K562 (cell line): ENCODE data around the gene LCE2C. TPM values are rescaled to one million over a fixed set of nuclear protein-coding genes. Genes with fewer than 3 reads are reported as not detected.

ENCODE experiments used
- ATAC-seq: fragments of 200-7000 bp; cut with Tn5 transposase; 3 replicates; pipeline ENCODE4 v1.9.1; 2020; ENCODE audit warnings: moderate library complexity
- BruUV-seq: library from RNA; stranded (reverse); fragments of 400-500 nt; replicated peaks from 2 replicates; lab custom pipeline; 2021; lab: Mats Ljungman, UMichigan
- CTCF ChIA-PET: fragments of 300-600 bp; formaldehyde crosslinking; extraction: SDS; loops from one replicate; lab custom pipeline; 2021; ENCODE audit warnings: low intra/inter-chr PET ratio; lab: Yijun Ruan, JAX
- POLR2A ChIA-PET: fragments of 300-600, 350-650 bp; sonication (Branson Sonifier 250); formaldehyde crosslinking; extraction: SDS; loops from one replicate; lab custom pipeline; 2021; ENCODE audit warnings: antibody characterized with exemption, inconsistent platforms; lab: Yijun Ruan, JAX
- DNase-seq, 4 experiments: peaks; one replicate each; pipeline versions ENCODE4 v3.0.0 to v3.0.0-alpha.2; 2011 to 2018; ENCODE audit warnings: low spot score in 3 of 4, mixed read lengths in 3 of 4; ENCODE audit errors: extremely low read depth in 1 of 4
- FAIRE-seq: peaks from 2 replicates; lab custom pipeline; 2011; peaks lifted over from hg19 to GRCh38; lab: Jason Lieb, UNC
- H2AFZ ChIP-seq: 2 replicates; pipeline ENCODE4 v1.6.0; 2011; ENCODE audit warnings: low read depth, low read length, control low read depth, inconsistent platforms
- H3K27ac ChIP-seq: fragments of 200-600 bp; 3 replicates; pipeline ENCODE4 v1.8.0; 2011; ENCODE audit warnings: low read depth, mild to moderate bottlenecking, control low read depth, inconsistent platforms, low read length, moderate library complexity, mixed read lengths; ENCODE audit errors: extremely low read depth
- H3K27me3 ChIP-seq, 2 experiments: fragments of 300-600 bp in 1 of 2; 2 replicates in 1 of 2; 3 replicates in 1 of 2; pipeline versions ENCODE4 v1.6.0 to v1.8.0; 2011; ENCODE audit warnings: inconsistent platforms in 2 of 2, low read length in 2 of 2, mild to moderate bottlenecking in 1 of 2, mixed read lengths in 1 of 2, moderate library complexity in 1 of 2; ENCODE audit not compliant: control insufficient read depth in 2 of 2, insufficient read depth in 2 of 2
- H3K36me3 ChIP-seq: fragments of 300-600 bp; 3 replicates; pipeline ENCODE4 v1.8.0; 2011; ENCODE audit warnings: mild to moderate bottlenecking, low read length, inconsistent platforms; ENCODE audit not compliant: control insufficient read depth, insufficient read depth
- H3K4me1 ChIP-seq, 2 experiments: fragments of 200-600 bp in 1 of 2; replicated peaks in 1 of 2; 2 replicates in 1 of 2; 3 replicates in 1 of 2; pipeline versions ENCODE4 v1.5.1 to v1.8.0; 2011; ENCODE audit warnings: inconsistent platforms in 2 of 2, low read length in 2 of 2, mild to moderate bottlenecking in 1 of 2, mixed read lengths in 1 of 2, moderate library complexity in 1 of 2; ENCODE audit not compliant: control insufficient read depth in 2 of 2, insufficient read depth in 2 of 2
- H3K4me2 ChIP-seq: 2 replicates; pipeline ENCODE4 v1.6.1; 2011; ENCODE audit warnings: low read length, control low read depth, inconsistent platforms, mixed read lengths; ENCODE audit not compliant: insufficient read depth
- H3K4me3 ChIP-seq: fragments of 200-600 bp; sonication (generic), shearing (Covaris generic); 2 replicates; pipeline ENCODE4 v1.5.1; 2016; ENCODE audit warnings: control low read depth, inconsistent platforms
- H3K79me2 ChIP-seq: fragments of 200-600 bp; 3 replicates; pipeline ENCODE4 v1.8.0; 2011; ENCODE audit warnings: low read length, inconsistent platforms; ENCODE audit not compliant: control insufficient read depth, insufficient read depth
- H3K9ac ChIP-seq, 2 experiments: 2 replicates each; pipeline versions ENCODE4 v1.6.0 to v1.6.1; 2011; ENCODE audit warnings: low read depth in 2 of 2, low read length in 2 of 2, control low read depth in 1 of 2, inconsistent platforms in 1 of 2, mild to moderate bottlenecking in 1 of 2, mixed read lengths in 1 of 2; ENCODE audit not compliant: insufficient read depth in 1 of 2
- H3K9me1 ChIP-seq: one replicate; pipeline ENCODE4 v1.6.0; 2011; ENCODE audit warnings: inconsistent platforms, mild to moderate bottlenecking, low read length, moderate library complexity; ENCODE audit not compliant: control insufficient read depth, insufficient read depth
- H3K9me3 ChIP-seq: replicated peaks from 2 replicates; pipeline ENCODE4 v1.5.1; 2011; ENCODE audit warnings: low read depth, low read length, inconsistent platforms; ENCODE audit not compliant: control insufficient read depth, insufficient read depth
- H4K20me1 ChIP-seq: replicated peaks from 2 replicates; pipeline ENCODE4 v1.6.1; 2011; ENCODE audit warnings: low read length, inconsistent platforms, mixed read lengths; ENCODE audit not compliant: control insufficient read depth, insufficient read depth
- DPF2 ChIP-seq: fragments of 450-650 bp; IDR thresholded peaks from 2 replicates; pipeline ENCODE4 v1.6.1; 2016
- FOXK1 ChIP-seq: sonication (generic); formaldehyde crosslinking; IDR thresholded peaks from 2 replicates; pipeline ENCODE4 v1.8.0; 2022; ENCODE audit warnings: missing genetic modification reagents, mild to moderate bottlenecking, borderline replicate concordance
- MAZ ChIP-seq, 2 experiments: fragments of 450-650 bp in 1 of 2; sonication (generic) in 1 of 2; formaldehyde crosslinking; IDR thresholded peaks in 1 of 2; conservative IDR thresholded peaks in 1 of 2; 2 replicates each; pipeline versions ENCODE4 v1.4.0 to v1.5.0; 2020; ENCODE audit warnings: mild to moderate bottlenecking in 1 of 2, missing genetic modification reagents in 1 of 2
- NR4A1 ChIP-seq, 2 experiments: fragments of 250-450 bp in 1 of 2; fragments of 450-650 bp in 1 of 2; sonication (Bioruptor Pico) in 1 of 2; IDR thresholded peaks; 2 replicates each; pipeline versions ENCODE4 v1.4.0 to v1.6.1; 2016 to 2020; ENCODE audit warnings: mild to moderate bottlenecking in 2 of 2, missing compliant biosample characterization in 1 of 2, missing genetic modification characterization in 1 of 2, moderate library complexity in 1 of 2
- RB1 ChIP-seq: fragments of 450-650 bp; IDR thresholded peaks from 2 replicates; pipeline ENCODE4 v1.6.1; 2017; ENCODE audit warnings: low read depth, mild to moderate bottlenecking
- SMARCE1 ChIP-seq: fragments of 450-650 bp; IDR thresholded peaks from 2 replicates; pipeline ENCODE4 v1.7.1; 2016; ENCODE audit warnings: mild to moderate bottlenecking
- STAG1 ChIP-seq: sonication (generic); formaldehyde crosslinking; IDR thresholded peaks from 2 replicates; pipeline ENCODE4 v1.5.0; 2020; ENCODE audit warnings: missing genetic modification reagents, borderline replicate concordance
- WGBS: fragments of 100-300 bp; shearing (Covaris generic); methylation state at CpG from one replicate; pipeline ENCODE4 v1.1.6; 2016; ENCODE audit warnings: low coverage, mixed read lengths; ENCODE audit not compliant: insufficient coverage; ENCODE audit errors: missing lambda C conversion rate; 5-methylcytosine and 5-hydroxymethylcytosine counted together
- in situ Hi-C: fragments of 300-500 bp; cut with MboI; formaldehyde crosslinking; loops from 4 replicates; pipeline ENCODE4 v1.15.0; 2018; ENCODE audit warnings: inconsistent platforms, mixed read lengths
- intact Hi-C: fragments of 100-400 bp; cut with micrococcal nuclease; formaldehyde crosslinking; loops from 2 replicates; pipeline ENCODE4 v1.14.2; 2022
- polyA plus RNA-seq, 8 experiments: library from polyadenylated mRNA; depleted of rRNA in 4 of 8; stranded (reverse) in 5 of 8; unstranded in 3 of 8; fragments of >200 nt; fragmentation: Nextera tagmentation in 2 of 8; fragmentation: Illumina TruSeq in 1 of 8; extraction: Ambion mirVana in 2 of 8; extraction: Trizol in 1 of 8; gene quantifications; 2 replicates each; pipeline versions ENCODE4 v1.2.1 to v1.2.3, GENCODE V29; 2011 to 2014; ENCODE audit warnings: inconsistent platforms in 1 of 8, missing spikeins in 1 of 8
- total RNA-seq, 7 experiments: library from RNA; depleted of rRNA in 6 of 7; stranded (reverse); fragments of >200 nt in 6 of 7; fragmentation: Illumina TruSeq in 2 of 7; extraction: Trizol in 2 of 7; gene quantifications; 2 replicates each; pipeline versions ENCODE4 v1.2.1 to v1.2.3, GENCODE V29; 2011 to 2021; ENCODE audit warnings: low replicate concordance in 1 of 7
- TF ChIP-seq, protein P1 (sequence below): fragments of 450-650 bp; IDR thresholded peaks from 2 replicates; pipeline ENCODE4 v1.6.1; 2014; ENCODE audit warnings: low read depth, mild to moderate bottlenecking, moderate library complexity, borderline replicate concordance
- TF ChIP-seq, protein P2 (sequence below), 2 experiments: fragments of 450-650 bp in 1 of 2; IDR thresholded peaks; 2 replicates each; pipeline ENCODE4 v1.6.1; 2011 to 2017; ENCODE audit warnings: low read depth in 2 of 2, antibody characterized with exemption in 1 of 2, borderline replicate concordance in 1 of 2, low read length in 1 of 2, mild to moderate bottlenecking in 1 of 2, mixed read lengths in 1 of 2; ENCODE audit not compliant: control insufficient read depth in 1 of 2

The LCE2C gene
- total and polyA plus RNA-seq, 9 of the 15 experiments (the other 6 are each of a cell fraction or from before 2014, with no cell fraction given), result not detected

DNA sequence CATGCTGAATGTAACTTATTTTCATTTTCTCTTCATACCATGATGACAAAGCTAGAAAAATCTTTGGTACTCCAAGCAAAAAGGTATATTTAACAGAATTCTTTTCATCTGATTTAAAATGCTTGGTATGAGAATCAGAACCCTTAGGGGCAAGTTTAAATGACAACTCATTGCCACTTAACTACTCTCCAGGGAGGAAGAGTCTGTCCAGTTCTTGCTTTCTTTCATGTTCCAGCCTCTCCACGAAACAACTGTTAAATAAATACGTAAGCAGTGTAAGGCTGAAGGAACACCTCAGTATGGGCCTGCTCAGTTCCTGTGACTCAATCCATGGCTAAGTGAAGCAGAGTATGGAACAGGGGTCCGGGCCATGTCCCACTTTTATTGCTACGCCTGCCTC, 24.7 kb downstream of the LCE2C start (continued):
- TF ChIP-seq STAG1, result no peak
- TF ChIP-seq DPF2, result no peak
- TF ChIP-seq RB1, result no peak

DNA sequence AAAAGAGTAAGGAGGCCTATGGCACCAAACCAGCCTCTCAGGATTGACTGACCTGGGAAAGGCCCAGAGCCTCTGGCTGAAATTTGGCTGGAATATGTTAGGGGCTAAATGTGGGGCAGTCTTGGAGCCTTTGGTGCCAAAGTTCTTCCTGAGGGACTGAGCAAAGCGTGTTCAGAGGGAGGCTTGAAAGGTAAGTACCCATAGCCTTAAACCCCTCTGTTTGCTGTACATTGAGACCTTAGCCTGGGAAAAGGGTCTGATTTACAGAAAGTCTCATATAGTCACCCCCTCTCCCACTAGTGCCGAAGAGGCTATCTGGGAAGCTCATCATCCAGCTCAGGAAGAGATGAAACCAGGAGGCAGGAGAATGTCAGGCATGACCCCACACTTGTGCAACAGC, 32.8 kb downstream of the LCE2C start, which contains the start of gene LCE4A:
Gene LCE4A, plus strand, starts transcription at position 301 of the 400 bp plus-strand sequence. CDS start 916 bp downstream, outside the sequence.
- DNase-seq, result no peak
- H2AFZ ChIP-seq, result no peak within 1 kb of the TSS
- ChIA-PET CTCF (no interaction called here), POLR2A (interaction anchor here (0.7 kb wide), 1 partner anchor 54 kb away, joined by 3 read pairs; no protein-coding TSS in a partner anchor)
- no peaks in the 10 kb centered on the region for H3K4me1 ChIP-seq
- ATAC-seq, result no peak
- no peaks in the 10 kb centered on the region for H3K9me3 ChIP-seq
- intact Hi-C loops (no loop called here), in situ Hi-C loops (no loop called here)
- BruUV-seq, result no TSS peak
- H3K4me2 ChIP-seq, result no peak within 1 kb of the TSS
- H3K4me3 ChIP-seq, result no peak within 1 kb of the TSS
- H4K20me1 ChIP-seq, result no peaks in the 10 kb centered on the region; the same call in none of the 2 replicates
- 0% methylated on average over 2 of the region's 2 CpGs for WGBS
- H3K27ac ChIP-seq, result no peak within 1 kb of the TSS
- no peak for FAIRE-seq
- no peaks in the 10 kb centered on the region for H3K27me3 ChIP-seq
- H3K9ac ChIP-seq, result no peak within 1 kb of the TSS
- H3K9me1 ChIP-seq, result no peaks in the 10 kb centered on the region
- H3K36me3 ChIP-seq, result no peaks in the 10 kb centered on the region
- no peaks in the 10 kb centered on the region for H3K79me2 ChIP-seq
- TF ChIP-seq MAZ (CRISPR knock-in tag; conservative IDR thresholded peaks at IDR 0.05 in 1 of 2, IDR thresholded peaks at IDR 0.05 in 1 of 2), result no peak
- TF ChIP-seq, all 486 proteins: peak for 0

DNA sequence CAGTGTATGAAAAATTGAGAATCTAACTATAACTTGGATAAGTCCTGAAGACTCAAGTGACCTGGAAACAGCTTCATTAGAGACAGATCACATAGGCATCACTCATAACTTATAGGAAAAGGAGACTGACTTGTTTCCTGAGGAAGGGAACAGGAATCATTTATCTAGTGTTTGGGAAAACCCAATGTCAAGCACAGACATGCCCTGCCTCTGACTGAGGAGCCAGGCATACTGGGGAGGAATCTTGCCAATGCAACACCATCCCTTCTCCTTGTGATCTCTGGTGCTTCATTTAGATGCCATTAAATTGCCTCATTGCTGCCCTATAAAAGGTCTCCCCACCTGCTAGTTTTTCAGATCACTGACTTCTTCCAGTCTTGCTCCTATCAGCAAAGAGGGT, 43.2 kb downstream of the LCE2C start:
- H3K9ac ChIP-seq, result no peak overlapping the region
- no peak overlapping the region for H3K4me2 ChIP-seq
- in situ Hi-C loops (no loop called here), intact Hi-C loops (no loop called here)
- H3K36me3 ChIP-seq, result no peaks in the 10 kb centered on the region
- no peaks in the 10 kb centered on the region for H3K27me3 ChIP-seq
- H3K9me3 ChIP-seq, result no peaks in the 10 kb centered on the region
- H3K9me1 ChIP-seq, result no peaks in the 10 kb centered on the region
- DNase-seq, result no peak
- H3K79me2 ChIP-seq, result no peaks in the 10 kb centered on the region
- no peaks in the 10 kb centered on the region for H3K4me1 ChIP-seq
- H3K27ac ChIP-seq, result no peak overlapping the region
- no peak for ATAC-seq
- H4K20me1 ChIP-seq, result no peaks in the 10 kb centered on the region
- no peak for FAIRE-seq
- H2AFZ ChIP-seq, result no peak overlapping the region
- H3K4me3 ChIP-seq, result no peak overlapping the region
- ChIA-PET CTCF (no interaction called here), POLR2A (no interaction called here)
- BruUV-seq, result no TSS peak
- no peak for TF ChIP-seq NR4A1 (CRISPR knock-in tag; IDR thresholded peaks at IDR 0.05)
- TF ChIP-seq NR4A1 (tag; IDR thresholded peaks at IDR 0.05), result no peak
- TF ChIP-seq FOXK1 (CRISPR knock-in tag), result no peak
- no peak for TF ChIP-seq SMARCE1
- TF ChIP-seq, protein P1, sequence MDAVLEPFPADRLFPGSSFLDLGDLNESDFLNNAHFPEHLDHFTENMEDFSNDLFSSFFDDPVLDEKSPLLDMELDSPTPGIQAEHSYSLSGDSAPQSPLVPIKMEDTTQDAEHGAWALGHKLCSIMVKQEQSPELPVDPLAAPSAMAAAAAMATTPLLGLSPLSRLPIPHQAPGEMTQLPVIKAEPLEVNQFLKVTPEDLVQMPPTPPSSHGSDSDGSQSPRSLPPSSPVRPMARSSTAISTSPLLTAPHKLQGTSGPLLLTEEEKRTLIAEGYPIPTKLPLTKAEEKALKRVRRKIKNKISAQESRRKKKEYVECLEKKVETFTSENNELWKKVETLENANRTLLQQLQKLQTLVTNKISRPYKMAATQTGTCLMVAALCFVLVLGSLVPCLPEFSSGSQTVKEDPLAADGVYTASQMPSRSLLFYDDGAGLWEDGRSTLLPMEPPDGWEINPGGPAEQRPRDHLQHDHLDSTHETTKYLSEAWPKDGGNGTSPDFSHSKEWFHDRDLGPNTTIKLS, result no peak
- TF ChIP-seq, protein P2, sequence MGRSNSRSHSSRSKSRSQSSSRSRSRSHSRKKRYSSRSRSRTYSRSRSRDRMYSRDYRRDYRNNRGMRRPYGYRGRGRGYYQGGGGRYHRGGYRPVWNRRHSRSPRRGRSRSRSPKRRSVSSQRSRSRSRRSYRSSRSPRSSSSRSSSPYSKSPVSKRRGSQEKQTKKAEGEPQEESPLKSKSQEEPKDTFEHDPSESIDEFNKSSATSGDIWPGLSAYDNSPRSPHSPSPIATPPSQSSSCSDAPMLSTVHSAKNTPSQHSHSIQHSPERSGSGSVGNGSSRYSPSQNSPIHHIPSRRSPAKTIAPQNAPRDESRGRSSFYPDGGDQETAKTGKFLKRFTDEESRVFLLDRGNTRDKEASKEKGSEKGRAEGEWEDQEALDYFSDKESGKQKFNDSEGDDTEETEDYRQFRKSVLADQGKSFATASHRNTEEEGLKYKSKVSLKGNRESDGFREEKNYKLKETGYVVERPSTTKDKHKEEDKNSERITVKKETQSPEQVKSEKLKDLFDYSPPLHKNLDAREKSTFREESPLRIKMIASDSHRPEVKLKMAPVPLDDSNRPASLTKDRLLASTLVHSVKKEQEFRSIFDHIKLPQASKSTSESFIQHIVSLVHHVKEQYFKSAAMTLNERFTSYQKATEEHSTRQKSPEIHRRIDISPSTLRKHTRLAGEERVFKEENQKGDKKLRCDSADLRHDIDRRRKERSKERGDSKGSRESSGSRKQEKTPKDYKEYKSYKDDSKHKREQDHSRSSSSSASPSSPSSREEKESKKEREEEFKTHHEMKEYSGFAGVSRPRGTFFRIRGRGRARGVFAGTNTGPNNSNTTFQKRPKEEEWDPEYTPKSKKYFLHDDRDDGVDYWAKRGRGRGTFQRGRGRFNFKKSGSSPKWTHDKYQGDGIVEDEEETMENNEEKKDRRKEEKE (IDR thresholded peaks at IDR 0.05; ENCODE audit: borderline replicate concordance in 1 of 2, control insufficient read depth in 1 of 2, low read depth in 2 of 2, low read length in 1 of 2), result no peak
